ENCODE data around the gene SH3PXD2B.
"Not testable (repeated sequence)": the region's sequence is repeated elsewhere in the genome, so short reads cannot be mapped to it uniquely, and the experiment has no call there.

Gene SH3PXD2B

DNA sequence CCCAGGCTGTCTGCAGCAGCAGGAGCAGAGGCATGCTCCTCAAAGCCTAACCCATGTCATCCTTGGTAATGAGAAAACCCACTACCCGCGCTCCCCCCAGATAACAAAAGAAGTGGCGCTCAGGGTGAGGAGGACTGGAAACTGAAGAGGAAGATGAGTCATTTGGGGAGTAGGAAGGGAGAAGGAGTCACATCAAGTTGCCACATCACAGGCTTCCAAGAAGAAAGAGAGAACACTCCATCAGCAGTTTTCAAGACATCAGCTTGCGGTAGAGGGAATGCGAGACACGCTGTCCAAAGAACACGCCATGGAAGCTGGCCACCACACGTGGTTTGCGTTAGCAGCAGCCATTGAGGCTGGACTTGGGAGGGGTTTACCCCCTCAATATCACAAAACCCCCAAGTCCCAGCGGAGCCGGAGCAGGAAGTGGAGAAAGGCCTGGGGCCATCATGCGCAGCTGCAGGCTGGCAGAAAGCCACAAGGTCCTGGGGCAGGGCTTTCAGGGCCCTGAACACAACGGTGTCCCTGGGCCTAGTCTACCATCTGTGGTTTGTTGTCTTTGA is 41.5 kb downstream of the SH3PXD2B start:
- peak overlapping the region; percentile 90 for H3K27ac ChIP-seq
- TF ChIP-seq, protein P1, sequence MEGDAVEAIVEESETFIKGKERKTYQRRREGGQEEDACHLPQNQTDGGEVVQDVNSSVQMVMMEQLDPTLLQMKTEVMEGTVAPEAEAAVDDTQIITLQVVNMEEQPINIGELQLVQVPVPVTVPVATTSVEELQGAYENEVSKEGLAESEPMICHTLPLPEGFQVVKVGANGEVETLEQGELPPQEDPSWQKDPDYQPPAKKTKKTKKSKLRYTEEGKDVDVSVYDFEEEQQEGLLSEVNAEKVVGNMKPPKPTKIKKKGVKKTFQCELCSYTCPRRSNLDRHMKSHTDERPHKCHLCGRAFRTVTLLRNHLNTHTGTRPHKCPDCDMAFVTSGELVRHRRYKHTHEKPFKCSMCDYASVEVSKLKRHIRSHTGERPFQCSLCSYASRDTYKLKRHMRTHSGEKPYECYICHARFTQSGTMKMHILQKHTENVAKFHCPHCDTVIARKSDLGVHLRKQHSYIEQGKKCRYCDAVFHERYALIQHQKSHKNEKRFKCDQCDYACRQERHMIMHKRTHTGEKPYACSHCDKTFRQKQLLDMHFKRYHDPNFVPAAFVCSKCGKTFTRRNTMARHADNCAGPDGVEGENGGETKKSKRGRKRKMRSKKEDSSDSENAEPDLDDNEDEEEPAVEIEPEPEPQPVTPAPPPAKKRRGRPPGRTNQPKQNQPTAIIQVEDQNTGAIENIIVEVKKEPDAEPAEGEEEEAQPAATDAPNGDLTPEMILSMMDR (conservative IDR thresholded peaks at IDR 0.05; ENCODE audit: low read depth), result no peak
- ChIA-PET CTCF (interaction anchor here (0.6 to 1.2 kb wide), 3 partner anchors 25 to 314 kb away, joined by 3 to 4 read pairs (median 4); no protein-coding TSS in a partner anchor), POLR2A (ENCODE audit: low non-redundant PET) (no interaction called here)
- DNase-seq (ENCODE audit: low spot score), result peak; percentile 75

DNA sequence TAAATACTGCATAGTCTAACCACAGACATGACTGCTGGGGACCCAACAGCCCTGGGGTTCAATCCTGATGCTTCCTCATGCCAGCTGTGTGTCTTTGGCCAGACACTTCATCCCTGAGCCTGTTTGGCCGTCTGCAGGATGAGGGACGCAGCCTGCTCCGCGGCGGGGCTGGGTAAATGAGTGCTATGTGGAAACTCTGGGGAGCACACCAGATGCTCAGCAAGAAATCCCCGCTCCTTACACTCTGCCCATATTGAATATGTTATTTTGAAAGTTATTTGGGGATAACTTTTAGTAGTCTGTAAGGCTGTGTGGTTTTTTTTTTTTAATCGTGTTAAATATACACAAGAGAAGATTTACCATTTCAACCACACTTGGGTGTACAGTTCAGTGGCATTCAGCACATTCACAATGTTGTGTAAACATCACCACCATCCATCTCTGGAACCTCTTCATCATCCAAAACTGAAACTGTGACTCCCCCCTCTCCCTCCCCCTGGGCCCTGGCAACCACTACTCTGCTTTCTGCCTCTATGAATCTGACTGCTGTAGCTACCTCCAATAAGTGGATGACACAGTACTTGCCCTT is 42.7 kb downstream of the SH3PXD2B start:
- peak overlapping the region; percentile 44 for H3K27ac ChIP-seq
- ChIA-PET POLR2A (ENCODE audit: low non-redundant PET) (no interaction called here), CTCF (interaction anchor here (0.5 to 0.6 kb wide), 2 partner anchors 42 to 127 kb away, joined by 3 to 4 read pairs; no protein-coding TSS in a partner anchor)
- DNase-seq (ENCODE audit: low spot score), result no peak
- TF ChIP-seq, protein P1 (conservative IDR thresholded peaks at IDR 0.05; ENCODE audit: low read depth), result no peak

GRCh38 chr5:172410662-172411483 is 43.5 kb downstream of the SH3PXD2B start:
- ChIA-PET POLR2A (ENCODE audit: low non-redundant PET) (no interaction called here), CTCF (no interaction called here)
- H3K27ac ChIP-seq, result peak overlapping the region; percentile 44
- no peak for DNase-seq (ENCODE audit: low spot score)
- TF ChIP-seq, protein P1 (conservative IDR thresholded peaks at IDR 0.05; ENCODE audit: low read depth), result no peak

- no peak overlapping the region for H3K27ac ChIP-seq
- POLR2A ChIA-PET (ENCODE audit: low non-redundant PET), result no interaction called here
- CTCF ChIA-PET, result no interaction called here
- TF ChIP-seq, protein P1 (conservative IDR thresholded peaks at IDR 0.05; ENCODE audit: low read depth), result no peak
- no peak for DNase-seq (ENCODE audit: low spot score)
Measured at GRCh38 chr5:172410160-172410559, 44.2 kb downstream of the SH3PXD2B start.

DNA sequence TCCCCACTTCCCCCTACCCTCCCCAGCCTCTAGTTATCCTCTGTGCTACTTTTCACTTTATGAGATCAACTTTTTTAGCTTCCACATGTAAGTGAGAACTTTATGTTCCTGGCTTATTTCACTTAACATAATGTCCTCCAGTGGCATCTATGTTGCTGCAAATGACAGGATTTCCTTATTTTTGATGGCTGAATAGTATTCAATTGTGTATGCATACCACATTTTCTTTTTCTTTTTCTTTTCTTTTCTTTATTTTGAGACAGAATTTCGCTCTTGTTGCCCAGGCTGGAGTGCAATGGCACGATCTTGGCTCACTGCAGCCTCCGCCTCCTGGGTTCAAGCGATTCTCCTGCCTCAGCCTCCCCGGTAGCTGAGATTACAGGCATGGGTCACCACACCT is 44.8 kb downstream of the SH3PXD2B start:
- H3K27ac ChIP-seq; POLR2A ChIA-PET (ENCODE audit: low non-redundant PET); DNase-seq (ENCODE audit: low spot score): not testable (repeated sequence)
- CTCF ChIA-PET, result interaction anchor here (0.6 kb wide), 1 partner anchor 1565 kb away, joined by 3 read pairs; no protein-coding TSS in a partner anchor

- peak overlapping the region; percentile 69 for H3K27ac ChIP-seq
- TF ChIP-seq, protein P1 (conservative IDR thresholded peaks at IDR 0.05; ENCODE audit: low read depth), result no peak
- POLR2A ChIA-PET (ENCODE audit: low non-redundant PET), result no interaction called here
- DNase-seq (ENCODE audit: low spot score), result peak; percentile 86
- CTCF ChIA-PET, result interaction anchor here (0.8 kb wide), 1 partner anchor 58 kb away, joined by 3 read pairs; no protein-coding TSS in a partner anchor
Measured at GRCh38 chr5:172407822-172408221, 46.5 kb downstream of the SH3PXD2B start.

Measured in RWPE1 (cell line).